ENCODE results near the gene MROH2A. TPM values are rescaled to one million over a fixed set of nuclear protein-coding genes. Genes with fewer than 3 reads are reported as not detected.

MROH2A gene
- total RNA-seq, 1 donor from 2014 or later, result 0.31 TPM

DNA sequence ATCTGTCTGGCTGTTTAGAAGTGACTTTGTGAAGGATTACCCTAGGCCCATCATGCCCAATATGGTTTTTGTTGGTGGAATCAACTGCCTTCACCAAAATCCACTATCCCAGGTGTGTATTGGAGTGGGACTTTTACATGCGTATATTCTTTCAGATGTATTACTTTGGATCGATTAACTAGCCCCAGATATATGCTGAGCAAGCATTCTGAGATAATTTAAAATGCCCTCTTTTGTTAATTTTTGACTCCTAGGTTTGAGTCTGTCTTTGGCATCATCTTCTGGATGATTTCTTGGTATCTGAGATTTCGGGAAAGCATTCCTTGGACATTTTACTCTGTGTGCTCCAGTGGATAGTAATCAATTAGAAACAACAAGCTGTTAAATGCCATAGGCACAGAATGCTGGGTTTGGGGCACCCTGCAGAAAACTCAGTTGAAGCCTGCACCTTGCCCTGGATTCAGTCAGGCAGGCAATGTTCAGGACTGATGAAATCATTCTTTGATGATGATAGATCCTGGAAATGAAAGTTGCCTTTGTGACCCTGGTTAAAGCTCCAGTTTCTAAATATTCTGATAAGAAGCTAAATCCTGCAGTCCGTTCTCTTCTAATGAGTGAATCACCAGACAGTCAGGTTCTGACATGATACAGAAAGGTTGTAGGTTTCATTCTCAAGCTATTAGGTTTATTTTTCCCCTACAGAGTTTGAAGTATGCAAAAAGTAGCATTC lies 16.9 kb upstream of the MROH2A start:
- H3K4me1 Mint-ChIP-seq (ENCODE audit: unreplicated experiment), result no peaks in the 10 kb centered on the region
- H3K4me3 Mint-ChIP-seq (ENCODE audit: unreplicated experiment), result no peak overlapping the region
- no peaks in the 10 kb centered on the region for H3K27me3 Mint-ChIP-seq (ENCODE audit: unreplicated experiment)
- H3K9me3 Mint-ChIP-seq (ENCODE audit: unreplicated experiment), result no peaks in the 10 kb centered on the region
- H3K36me3 Mint-ChIP-seq (ENCODE audit: low read depth, unreplicated experiment), result no peaks in the 10 kb centered on the region
- TF ChIP-seq, protein P1, sequence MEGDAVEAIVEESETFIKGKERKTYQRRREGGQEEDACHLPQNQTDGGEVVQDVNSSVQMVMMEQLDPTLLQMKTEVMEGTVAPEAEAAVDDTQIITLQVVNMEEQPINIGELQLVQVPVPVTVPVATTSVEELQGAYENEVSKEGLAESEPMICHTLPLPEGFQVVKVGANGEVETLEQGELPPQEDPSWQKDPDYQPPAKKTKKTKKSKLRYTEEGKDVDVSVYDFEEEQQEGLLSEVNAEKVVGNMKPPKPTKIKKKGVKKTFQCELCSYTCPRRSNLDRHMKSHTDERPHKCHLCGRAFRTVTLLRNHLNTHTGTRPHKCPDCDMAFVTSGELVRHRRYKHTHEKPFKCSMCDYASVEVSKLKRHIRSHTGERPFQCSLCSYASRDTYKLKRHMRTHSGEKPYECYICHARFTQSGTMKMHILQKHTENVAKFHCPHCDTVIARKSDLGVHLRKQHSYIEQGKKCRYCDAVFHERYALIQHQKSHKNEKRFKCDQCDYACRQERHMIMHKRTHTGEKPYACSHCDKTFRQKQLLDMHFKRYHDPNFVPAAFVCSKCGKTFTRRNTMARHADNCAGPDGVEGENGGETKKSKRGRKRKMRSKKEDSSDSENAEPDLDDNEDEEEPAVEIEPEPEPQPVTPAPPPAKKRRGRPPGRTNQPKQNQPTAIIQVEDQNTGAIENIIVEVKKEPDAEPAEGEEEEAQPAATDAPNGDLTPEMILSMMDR (IDR thresholded peaks at IDR 0.05; ENCODE audit: unreplicated experiment), result no peak
- DNase-seq (ENCODE audit: low spot score), result no peak
- H3K27ac Mint-ChIP-seq (ENCODE audit: unreplicated experiment), result no peak overlapping the region

DNA sequence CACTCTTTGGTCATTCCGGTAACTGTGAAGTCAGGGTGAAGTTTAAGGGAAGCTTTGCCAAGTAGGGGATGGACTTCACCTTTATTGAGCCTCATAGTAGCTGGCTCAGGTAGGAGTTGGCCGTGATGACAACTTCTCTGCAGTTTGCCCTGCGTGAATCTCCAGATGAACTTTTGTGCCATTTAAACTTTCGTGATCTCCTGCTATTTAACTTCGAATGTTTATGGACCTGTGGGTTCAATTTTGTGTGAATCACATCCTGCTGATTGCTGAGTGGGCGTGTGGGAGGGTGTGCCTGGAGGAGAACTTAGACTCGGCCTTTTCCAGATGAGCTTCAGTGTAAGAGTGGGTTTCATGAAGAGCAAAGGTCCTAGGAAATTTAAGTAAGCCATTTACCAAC lies 13.9 kb upstream of the MROH2A start:
- Mint-ChIP-seq H3K4me1 (ENCODE audit: unreplicated experiment) (no peaks in the 10 kb centered on the region), H3K4me3 (ENCODE audit: unreplicated experiment) (no peak overlapping the region), H3K9me3 (ENCODE audit: unreplicated experiment) (no peaks in the 10 kb centered on the region), H3K27ac (ENCODE audit: unreplicated experiment) (no peak overlapping the region), H3K36me3 (ENCODE audit: low read depth, unreplicated experiment) (no peaks in the 10 kb centered on the region), H3K27me3 (ENCODE audit: unreplicated experiment) (no peaks in the 10 kb centered on the region)
- TF ChIP-seq, protein P1 (IDR thresholded peaks at IDR 0.05; ENCODE audit: unreplicated experiment), result no peak
- DNase-seq (ENCODE audit: low spot score), result no peak

GRCh38 chr2:233764761-233765160 lies 13.4 kb upstream of the MROH2A start:
- TF ChIP-seq, protein P1 (IDR thresholded peaks at IDR 0.05; ENCODE audit: unreplicated experiment), result no peak
- no peak overlapping the region for H3K4me3 Mint-ChIP-seq (ENCODE audit: unreplicated experiment)
- DNase-seq (ENCODE audit: low spot score), result no peak
- no peaks in the 10 kb centered on the region for H3K4me1 Mint-ChIP-seq (ENCODE audit: unreplicated experiment)
- H3K27ac Mint-ChIP-seq (ENCODE audit: unreplicated experiment), result no peak overlapping the region
- no peaks in the 10 kb centered on the region for H3K9me3 Mint-ChIP-seq (ENCODE audit: unreplicated experiment)
- H3K27me3 Mint-ChIP-seq (ENCODE audit: unreplicated experiment), result no peaks in the 10 kb centered on the region
- no peaks in the 10 kb centered on the region for H3K36me3 Mint-ChIP-seq (ENCODE audit: low read depth, unreplicated experiment)

GRCh38 chr2:233766416-233766815 lies 11.7 kb upstream of the MROH2A start:
- H3K4me1 Mint-ChIP-seq (ENCODE audit: unreplicated experiment), result no peaks in the 10 kb centered on the region
- no peaks in the 10 kb centered on the region for H3K36me3 Mint-ChIP-seq (ENCODE audit: low read depth, unreplicated experiment)

DNA sequence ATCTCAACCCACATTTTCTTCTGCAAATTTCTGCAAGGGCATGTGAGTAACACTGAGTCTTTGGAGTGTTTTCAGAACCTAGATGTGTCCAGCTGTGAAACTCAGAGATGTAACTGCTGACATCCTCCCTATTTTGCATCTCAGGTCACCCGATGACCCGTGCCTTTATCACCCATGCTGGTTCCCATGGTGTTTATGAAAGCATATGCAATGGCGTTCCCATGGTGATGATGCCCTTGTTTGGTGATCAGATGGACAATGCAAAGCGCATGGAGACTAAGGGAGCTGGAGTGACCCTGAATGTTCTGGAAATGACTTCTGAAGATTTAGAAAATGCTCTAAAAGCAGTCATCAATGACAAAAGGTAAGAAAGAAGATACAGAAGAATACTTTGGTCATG lies 10.1 kb upstream of the MROH2A start:
- H3K27me3 Mint-ChIP-seq (ENCODE audit: unreplicated experiment), result no peaks in the 10 kb centered on the region
- no peaks in the 10 kb centered on the region for H3K9me3 Mint-ChIP-seq (ENCODE audit: unreplicated experiment)
- no peaks in the 10 kb centered on the region for H3K36me3 Mint-ChIP-seq (ENCODE audit: low read depth, unreplicated experiment)
- H3K27ac Mint-ChIP-seq (ENCODE audit: unreplicated experiment), result no peak overlapping the region
- DNase-seq (ENCODE audit: low spot score), result no peak
- no peak overlapping the region for H3K4me3 Mint-ChIP-seq (ENCODE audit: unreplicated experiment)
- TF ChIP-seq, protein P1 (IDR thresholded peaks at IDR 0.05; ENCODE audit: unreplicated experiment), result no peak
- H3K4me1 Mint-ChIP-seq (ENCODE audit: unreplicated experiment), result no peaks in the 10 kb centered on the region

More at GRCh38 chr2:233766416-233766815, 11.7 kb upstream of the MROH2A start:
- H3K27me3 Mint-ChIP-seq (ENCODE audit: unreplicated experiment), result no peaks in the 10 kb centered on the region
- H3K9me3 Mint-ChIP-seq (ENCODE audit: unreplicated experiment), result no peaks in the 10 kb centered on the region
- no peak for DNase-seq (ENCODE audit: low spot score)
- H3K27ac Mint-ChIP-seq (ENCODE audit: unreplicated experiment), result no peak overlapping the region
- TF ChIP-seq, protein P1 (IDR thresholded peaks at IDR 0.05; ENCODE audit: unreplicated experiment), result no peak
- no peak overlapping the region for H3K4me3 Mint-ChIP-seq (ENCODE audit: unreplicated experiment)

Data from endothelial cell (in vitro differentiated cells).